A673 (cell line): Measurements from ENCODE around the gene ICAM2.

Source experiments
- CTCF ChIP-seq: fragments of 300-800, 200-600 bp; sonication (generic); conservative IDR thresholded peaks from 2 replicates; pipeline ENCODE4 v1.5.1; 2017; ENCODE audit warnings: low read depth, mild to moderate bottlenecking, antibody characterized with exemption, low read length, moderate library complexity, mixed read lengths
- EZH2 ChIP-seq: fragments of 200-600 bp; sonication (generic); IDR thresholded peaks from 2 replicates; pipeline ENCODE4 v1.6.1; 2017; ENCODE audit warnings: borderline replicate concordance, low read depth, mild to moderate bottlenecking, mixed read lengths, antibody characterized with exemption, low read length; ENCODE audit not compliant: poor library complexity, severe bottlenecking

GRCh38 chr17:63972796-63973195 is 47.6 kb downstream of the ICAM2 start, which contains the start of gene SCN4A:
- TF ChIP-seq CTCF (no peak), EZH2 (no peak)
